Measurements from ENCODE around the gene CEP112. TPM values are rescaled to one million over a fixed set of nuclear protein-coding genes. Genes with fewer than 3 reads are reported as not detected.

The CEP112 gene
- 7.8 and 9.4 TPM in 2 replicates for total RNA-seq

DNA sequence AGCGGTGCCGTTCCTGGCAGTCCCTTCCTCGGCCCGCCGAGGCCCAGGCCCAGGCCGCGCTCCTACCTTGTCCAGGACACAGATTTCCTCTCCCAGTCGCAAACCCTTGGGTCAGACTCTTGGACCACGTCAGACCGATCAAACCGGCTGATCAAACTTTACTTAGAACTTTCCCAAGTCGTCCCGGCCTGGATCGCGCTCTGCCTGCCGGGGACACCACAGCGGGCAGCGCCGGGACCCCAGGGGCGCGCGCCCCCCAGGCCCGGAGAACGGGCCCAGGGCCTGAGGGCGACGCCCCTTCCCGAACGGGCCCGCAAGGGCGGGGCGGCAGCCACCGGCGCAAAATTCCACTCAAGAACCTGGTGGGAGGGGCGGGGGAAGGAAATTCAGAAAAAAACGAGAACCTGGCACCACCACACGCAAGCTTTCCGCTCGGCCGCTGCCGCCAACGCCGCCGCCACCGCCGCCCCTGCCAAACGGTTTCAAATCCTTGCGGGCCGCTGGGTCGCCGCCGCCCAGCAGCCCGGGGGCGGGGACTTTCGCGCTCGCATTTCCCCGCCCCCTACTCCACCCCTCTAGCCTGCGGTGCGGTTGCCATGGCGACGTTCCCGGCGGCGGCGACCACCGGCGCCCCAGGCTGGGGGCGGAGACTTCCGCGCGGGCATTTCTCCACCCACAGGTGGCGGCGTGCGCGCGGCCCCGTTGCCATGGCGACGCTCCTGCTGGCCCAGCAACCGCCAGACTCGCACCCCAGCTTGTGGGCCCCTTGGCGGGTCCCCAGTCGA lies at the start of gene CEP112:
Gene CEP112, minus strand, starts transcription at position 541 of the 785 bp plus-strand sequence.

DNA sequence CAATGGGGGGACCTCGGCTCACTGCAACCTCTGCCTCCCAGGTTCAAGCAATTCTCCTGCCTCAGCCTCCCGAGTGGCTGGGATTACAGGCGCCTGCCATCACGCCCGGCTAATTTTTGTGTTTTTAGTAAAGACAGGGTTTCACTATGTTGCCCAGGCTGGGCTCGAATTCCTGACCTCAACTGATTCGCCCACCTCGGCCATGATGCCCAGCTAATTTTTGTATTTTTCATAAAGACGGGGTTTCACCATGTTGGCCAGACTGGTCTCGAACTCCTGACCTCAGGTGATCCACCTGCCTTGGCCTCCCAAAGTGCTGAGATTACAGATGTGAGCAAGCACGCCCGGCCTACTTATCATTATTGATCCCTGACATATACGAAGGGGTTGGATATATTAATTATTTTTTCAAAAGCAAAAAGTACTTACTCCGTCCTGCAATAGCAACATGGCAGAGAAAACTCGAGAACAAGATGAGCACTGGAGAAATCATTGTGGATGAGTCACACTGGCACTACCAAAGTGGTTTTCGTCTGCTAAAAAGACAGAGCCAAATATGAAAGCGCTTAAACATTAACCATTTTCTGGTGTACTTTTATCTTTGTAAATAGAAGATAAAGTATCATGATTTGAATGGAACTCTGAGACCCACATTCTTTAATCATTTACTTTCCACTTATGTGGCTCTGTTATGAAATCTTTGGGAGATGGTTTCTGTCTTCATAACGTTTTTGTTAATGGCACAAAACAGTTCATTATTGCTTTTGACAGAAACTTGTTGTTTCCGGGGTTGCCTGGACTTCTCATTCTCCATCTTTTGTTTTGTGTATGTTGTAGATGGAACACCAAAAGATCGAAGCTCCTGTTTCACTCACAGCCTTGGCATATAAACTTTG lies 37.2 kb upstream of the CEP112 start, which contains the start of gene APOH:
Gene APOH, minus strand, starts transcription at position 529 of the 896 bp plus-strand sequence. Its CDS starts 36 bp downstream, at position 493.

Other genes starting within 250 kb of the CEP112 start
- gene APOH, start 37.3 kb upstream of the CEP112 start, total RNA-seq: not detected in 2 replicates
- 18.6 and 23.8 TPM in 2 replicates for gene PRKCA, start 110.5 kb upstream of the CEP112 start, total RNA-seq

Measured in pericardium fibroblast (primary cell).